Spleen (tissue), 11 donors: ENCODE results near the gene HRG. TPM values are rescaled to one million over a fixed set of nuclear protein-coding genes. Genes with fewer than 3 reads are reported as not detected.

Experiments used
- DNase-seq: peaks from one replicate; pipeline ENCODE4 v3.0.0-alpha.2; 2020
- H3K27ac ChIP-seq, 8 donors: fragments of 200-600 bp; sonication (generic) in 7 of 8; 1 replicate in 4 of 8; 2 replicates in 4 of 8; pipeline versions ENCODE4 v1.5.0 to v1.8.0; 2016 to 2021; ENCODE audit warnings: inconsistent platforms in 4 of 8, mild to moderate bottlenecking in 4 of 8, moderate library complexity in 1 of 8
- H3K27me3 ChIP-seq, 7 donors: fragments of 200-600 bp; sonication (generic) in 6 of 7; replicated peaks in 1 of 7; 1 replicate in 4 of 7; 2 replicates in 3 of 7; pipeline versions ENCODE4 v1.5.0 to v1.8.0; 2016 to 2021; ENCODE audit warnings: inconsistent platforms in 3 of 7, mild to moderate bottlenecking in 1 of 7
- H3K36me3 ChIP-seq, 6 donors: fragments of 200-600 bp; sonication (generic) in 5 of 6; 1 replicate in 4 of 6; 2 replicates in 2 of 6; pipeline versions ENCODE4 v1.5.0 to v1.8.0; 2016 to 2021; ENCODE audit warnings: inconsistent platforms in 2 of 6
- H3K4me1 ChIP-seq, 6 donors: fragments of 200-600 bp; sonication (generic) in 5 of 6; 1 replicate in 3 of 6; 2 replicates in 3 of 6; pipeline versions ENCODE4 v1.5.0 to v1.8.0; 2016 to 2021; ENCODE audit warnings: inconsistent platforms in 3 of 6
- H3K4me3 ChIP-seq, 8 donors: fragments of 200-600 bp; sonication (generic) in 7 of 8; 1 replicate in 4 of 8; 2 replicates in 4 of 8; pipeline versions ENCODE4 v1.5.0 to v1.8.0; 2016 to 2021; ENCODE audit warnings: inconsistent platforms in 4 of 8, mild to moderate bottlenecking in 4 of 8, moderate library complexity in 2 of 8
- H3K9me3 ChIP-seq, 8 donors: fragments of 200-600 bp; sonication (generic) in 7 of 8; 1 replicate in 4 of 8; 2 replicates in 4 of 8; pipeline versions ENCODE4 v1.5.0 to v1.8.0; 2016 to 2021; ENCODE audit warnings: inconsistent platforms in 4 of 8
- POLR2A ChIP-seq, 3 donors: fragments of 450-650 bp; IDR thresholded peaks; one replicate each; pipeline ENCODE4 v1.5.1; 2017; ENCODE audit warnings: antibody characterized with exemption in 3 of 3, mild to moderate bottlenecking in 1 of 3
- POLR2AphosphoS5 ChIP-seq, 3 donors: sonication (generic); formaldehyde crosslinking; IDR thresholded peaks; one replicate each; pipeline ENCODE4 v1.5.1; 2017; ENCODE audit warnings: antibody characterized with exemption in 3 of 3
- WGBS, 5 donors: extraction: QIAGEN DNeasy Blood & Tissue Kit in 3 of 5; methylation state at CpG; one replicate each; pipeline versions ENCODE4 v1.1.5 to v1.1.7; 2013 to 2018; 5-methylcytosine and 5-hydroxymethylcytosine counted together
- intact Hi-C: fragments of 100-400 bp; cut with DNase I; formaldehyde crosslinking; loops from one replicate; pipeline ENCODE4 v1.15.0; 2023; ENCODE audit warnings: low total_unique reads
- polyA plus RNA-seq, 3 donors: library from polyadenylated mRNA; stranded (reverse); fragments of 200-250 nt; gene quantifications; one replicate each; pipeline ENCODE4 v1.2.1, GENCODE V29; 2013
- total RNA-seq, 7 donors: library from RNA; depleted of rRNA in 3 of 7; stranded (reverse); fragments of >200 nt in 3 of 7; fragmentation: NEBNext Ultra II Directional in 4 of 7; extraction: Animal tissue kit (Norgen Biotek cat#: 25700) in 4 of 7; gene quantifications; one replicate each; pipeline versions ENCODE4 v1.1.0 to v1.2.1, GENCODE V29; 2016 to 2021
- TF ChIP-seq, protein P1 (sequence below), 11 experiments: fragments of 200-600 bp in 7 of 11; fragments of 450-650 bp in 4 of 11; sonication (generic) in 4 of 11; IDR thresholded peaks in 8 of 11; conservative IDR thresholded peaks in 3 of 11; 1 replicate in 7 of 11; 2 replicates in 4 of 11; pipeline versions ENCODE4 v1.4.0 to v1.8.0; 2016 to 2021; ENCODE audit warnings: antibody characterized with exemption in 11 of 11, inconsistent platforms in 4 of 11, mild to moderate bottlenecking in 1 of 11
- donor health status: healthy with polysubstance abuse.
- donor health status: DM: no; HTN: no; CAD: no; lungs with moderate emphysema.
- donor health status: DM: no; HTN: no; CAD: no.
- donor health status: Bipolar disorder and iron deficiency.
- donor health status: healthy.
- donor health status: DM: no; HTN: no; CAD: no.
- donor health status: DM: yes; HTN: yes; CAD: no.

HRG gene
- total and polyA plus RNA-seq, 10 donors = not detected

DNA sequence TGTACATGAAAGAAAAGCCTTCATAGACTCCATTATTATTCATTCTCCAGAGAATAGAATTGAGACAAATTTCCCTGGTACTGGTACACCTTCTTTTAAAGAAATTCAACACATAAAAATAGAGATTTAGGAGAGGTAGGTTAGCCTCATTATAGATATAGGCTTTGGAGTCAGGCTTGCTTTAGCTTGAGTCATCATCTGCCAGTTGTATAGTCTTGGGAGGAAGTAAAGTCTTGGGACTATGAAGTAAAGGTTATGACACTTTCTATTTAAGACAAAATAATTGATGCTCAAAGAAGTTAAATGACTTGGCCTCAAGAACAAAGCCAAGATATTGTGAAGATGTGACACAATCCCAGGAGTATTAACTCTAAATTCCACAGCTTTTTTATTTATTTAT, 4.3 kb downstream of the HRG start:
- intact Hi-C loops = no loop called here
- Histone ChIP-seq H3K4me3 (no peak overlapping the region), H3K27me3 (peaks cover 0 to 3% (median 0%) of the 10 kb centered on the region in 7 donors), H3K27ac (no peak overlapping the region), H3K9me3 (no peaks in the 10 kb centered on the region), H3K4me1 (no peaks in the 10 kb centered on the region), H3K36me3 (no peaks in the 10 kb centered on the region)
- no peak for DNase-seq
- TF ChIP-seq POLR2AphosphoS5 (IDR thresholded peaks at IDR 0.05) = no peak
- TF ChIP-seq, protein P1, sequence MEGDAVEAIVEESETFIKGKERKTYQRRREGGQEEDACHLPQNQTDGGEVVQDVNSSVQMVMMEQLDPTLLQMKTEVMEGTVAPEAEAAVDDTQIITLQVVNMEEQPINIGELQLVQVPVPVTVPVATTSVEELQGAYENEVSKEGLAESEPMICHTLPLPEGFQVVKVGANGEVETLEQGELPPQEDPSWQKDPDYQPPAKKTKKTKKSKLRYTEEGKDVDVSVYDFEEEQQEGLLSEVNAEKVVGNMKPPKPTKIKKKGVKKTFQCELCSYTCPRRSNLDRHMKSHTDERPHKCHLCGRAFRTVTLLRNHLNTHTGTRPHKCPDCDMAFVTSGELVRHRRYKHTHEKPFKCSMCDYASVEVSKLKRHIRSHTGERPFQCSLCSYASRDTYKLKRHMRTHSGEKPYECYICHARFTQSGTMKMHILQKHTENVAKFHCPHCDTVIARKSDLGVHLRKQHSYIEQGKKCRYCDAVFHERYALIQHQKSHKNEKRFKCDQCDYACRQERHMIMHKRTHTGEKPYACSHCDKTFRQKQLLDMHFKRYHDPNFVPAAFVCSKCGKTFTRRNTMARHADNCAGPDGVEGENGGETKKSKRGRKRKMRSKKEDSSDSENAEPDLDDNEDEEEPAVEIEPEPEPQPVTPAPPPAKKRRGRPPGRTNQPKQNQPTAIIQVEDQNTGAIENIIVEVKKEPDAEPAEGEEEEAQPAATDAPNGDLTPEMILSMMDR (IDR thresholded peaks at IDR 0.05 in 8 of 11, conservative IDR thresholded peaks at IDR 0.05 in 3 of 11) = no peak
- no peak for TF ChIP-seq POLR2A (IDR thresholded peaks at IDR 0.05)

DNA sequence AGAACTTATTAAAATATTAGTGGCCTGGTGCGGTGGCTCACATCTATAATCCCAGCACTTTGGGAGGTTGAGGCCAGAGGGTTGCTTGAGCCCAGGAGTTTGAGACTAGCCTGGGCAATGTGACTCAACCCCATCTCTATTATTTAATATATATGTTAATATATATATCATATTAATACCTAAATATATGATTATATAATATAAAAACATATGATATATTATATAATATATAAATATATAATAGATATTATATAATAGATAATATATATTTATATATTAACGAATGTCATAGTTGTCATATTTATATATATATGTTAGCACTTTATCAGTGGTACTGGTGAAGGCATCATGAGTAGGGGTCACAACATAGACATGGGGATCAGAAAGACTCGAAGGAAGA, 5.2 kb downstream of the HRG start:
- Histone ChIP-seq H3K27ac (no peak overlapping the region), H3K36me3 (no peaks in the 10 kb centered on the region), H3K4me3 (no peak overlapping the region), H3K27me3 (peaks cover 0 to 4% (median 0%) of the 10 kb centered on the region in 7 donors), H3K4me1 (no peaks in the 10 kb centered on the region), H3K9me3 (no peaks in the 10 kb centered on the region)
- 85 to 95% (median 90%) methylated on average over 3 of the region's 3 CpGs for WGBS, 5 donors
- TF ChIP-seq POLR2A (IDR thresholded peaks at IDR 0.05) = no peak
- intact Hi-C loops = no loop called here
- DNase-seq = no peak

DNA sequence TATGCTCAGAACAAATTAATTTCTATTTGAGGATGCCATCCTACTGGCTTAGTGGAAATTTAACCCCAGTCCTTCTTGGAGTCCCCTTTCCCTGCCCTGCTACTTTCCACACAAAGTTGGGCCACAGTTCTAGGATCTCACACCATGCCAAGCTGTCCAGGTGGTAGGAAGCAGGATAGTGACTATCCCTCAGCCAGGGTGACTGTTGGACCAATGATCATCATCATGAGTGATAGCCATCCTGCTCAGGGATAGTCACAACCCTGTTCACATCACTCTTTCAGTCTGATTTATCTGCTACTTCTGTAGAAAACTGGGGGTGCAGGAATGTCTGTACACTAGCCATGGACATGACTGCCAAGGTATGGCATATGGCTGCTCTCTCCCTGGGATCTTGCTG, 12.8 kb downstream of the HRG start:
- H3K4me3 ChIP-seq = no peak overlapping the region
- H3K27me3 ChIP-seq = peaks cover 0 to 23% (median 0%) of the 10 kb centered on the region in 7 donors
- no peak overlapping the region for H3K27ac ChIP-seq
- DNase-seq = no peak
- intact Hi-C loops = no loop called here
- H3K9me3 ChIP-seq = no peaks in the 10 kb centered on the region
- H3K4me1 ChIP-seq = no peaks in the 10 kb centered on the region
- TF ChIP-seq POLR2AphosphoS5 (IDR thresholded peaks at IDR 0.05) (no peak), POLR2A (IDR thresholded peaks at IDR 0.05) (no peak)
- TF ChIP-seq, protein P1 (IDR thresholded peaks at IDR 0.05 in 8 of 11, conservative IDR thresholded peaks at IDR 0.05 in 3 of 11) = no peak
- H3K36me3 ChIP-seq = no peaks in the 10 kb centered on the region

DNA sequence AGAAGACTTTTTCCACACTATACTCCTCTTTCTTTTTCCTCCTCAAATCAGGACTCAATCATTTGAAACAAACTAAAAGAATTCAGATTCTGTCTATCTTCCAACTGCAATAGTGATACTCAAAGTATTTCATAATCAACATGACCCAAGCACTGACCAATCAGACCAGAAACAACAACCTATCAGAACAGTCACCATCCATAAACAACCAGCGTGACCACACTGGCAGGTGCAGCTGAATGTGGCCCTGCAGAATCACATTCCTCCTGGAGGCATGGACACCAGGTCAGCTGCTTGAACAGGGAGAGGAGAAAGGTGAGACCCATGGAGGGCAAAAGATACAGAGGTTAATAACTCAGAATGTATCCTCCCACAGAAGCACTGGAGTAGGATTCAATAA, 13.3 kb downstream of the HRG start:
- TF ChIP-seq, protein P1 (IDR thresholded peaks at IDR 0.05 in 8 of 11, conservative IDR thresholded peaks at IDR 0.05 in 3 of 11) = no peak
- TF ChIP-seq POLR2A (IDR thresholded peaks at IDR 0.05) = no peak
- H3K4me1 ChIP-seq = no peaks in the 10 kb centered on the region
- no peak overlapping the region for H3K4me3 ChIP-seq
- no peak for DNase-seq
- no peak overlapping the region for H3K27ac ChIP-seq
- no peaks in the 10 kb centered on the region for H3K36me3 ChIP-seq
- H3K9me3 ChIP-seq = no peaks in the 10 kb centered on the region
- 64 to 90% (median 84%) methylated on average over 1 of the region's 1 CpG for WGBS, 5 donors
- intact Hi-C loops = no loop called here
- H3K27me3 ChIP-seq = peaks cover 0 to 29% (median 0%) of the 10 kb centered on the region in 7 donors

DNA sequence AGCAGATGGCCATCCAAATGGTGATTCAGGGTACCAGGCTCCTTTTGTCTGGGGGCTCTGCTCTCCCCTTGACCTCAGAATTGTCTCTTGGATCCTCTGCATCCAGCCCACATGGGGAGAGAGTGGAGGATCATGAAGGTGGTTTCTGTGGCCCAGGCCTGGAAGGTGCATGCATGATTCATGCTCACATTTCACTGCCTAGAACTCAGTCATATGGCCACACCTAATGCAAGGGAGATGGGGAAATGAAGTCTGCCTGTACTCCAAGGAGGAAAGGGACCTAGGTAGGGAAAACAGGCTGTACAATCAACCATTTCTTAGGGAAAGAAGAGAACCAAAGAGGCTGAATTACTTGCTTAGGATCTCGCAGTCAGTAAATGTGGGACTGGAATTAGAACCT, 15.1 kb downstream of the HRG start:
- Histone ChIP-seq H3K27me3 (peaks cover 0 to 37% (median 0%) of the 10 kb centered on the region in 7 donors), H3K4me1 (no peaks in the 10 kb centered on the region), H3K4me3 (no peak overlapping the region), H3K27ac (no peak overlapping the region), H3K36me3 (no peaks in the 10 kb centered on the region), H3K9me3 (peaks cover 0 to 15% (median 8%) of the 10 kb centered on the region in 8 donors)
- WGBS, 5 donors = 57 to 100% (median 91%) methylated on average over 1 of the region's 1 CpG
- DNase-seq = no peak
- TF ChIP-seq POLR2AphosphoS5 (IDR thresholded peaks at IDR 0.05) (no peak), POLR2A (IDR thresholded peaks at IDR 0.05) (no peak)
- TF ChIP-seq, protein P1 (IDR thresholded peaks at IDR 0.05 in 8 of 11, conservative IDR thresholded peaks at IDR 0.05 in 3 of 11) = no peak
- intact Hi-C loops = no loop called here
